Loucy (cell line): ENCODE data around the gene RBM20.

Experiments used
- CTCF ChIP-seq: fragments of 200-600 bp; sonication (generic); conservative IDR thresholded peaks from 2 replicates; pipeline ENCODE4 v1.5.1; 2014; ENCODE audit warnings: mild to moderate bottlenecking, antibody characterized with exemption, low read length
- EZH2phosphoT487 ChIP-seq: fragments of 200-600 bp; IDR thresholded peaks from 2 replicates; pipeline ENCODE4 v1.6.1; 2018; ENCODE audit warnings: antibody characterized with exemption, mild to moderate bottlenecking, moderate library complexity, borderline replicate concordance

- no peak for TF ChIP-seq CTCF
- TF ChIP-seq EZH2phosphoT487 = no peak
Measured at GRCh38 chr10:110638319-110638718, 5.8 kb upstream of the RBM20 start.
